UCSD-AML1 (cell line): Measurements from ENCODE around the gene ARMC3.
"Not testable (repeated sequence)": the region's sequence is repeated elsewhere in the genome, so short reads cannot be mapped to it uniquely, and the experiment has no call there.

Experiments used
- DNase-seq: peaks from one replicate; lab custom pipeline; 2025; ENCODE audit not compliant: unreplicated experiment; lab: John Stamatoyannopoulos, UW

ARMC3 gene

GRCh38 chr10:23070913-23071218 is 143.0 kb downstream of the ARMC3 start:
- no peak for DNase-seq

- DNase-seq, result not testable (repeated sequence)
Measured at GRCh38 chr10:23072593-23072992, 144.7 kb downstream of the ARMC3 start.

GRCh38 chr10:23073527-23073926 is 145.7 kb downstream of the ARMC3 start:
- DNase-seq, result no peak

GRCh38 chr10:23075672-23076071 is 147.8 kb downstream of the ARMC3 start:
- no peak for DNase-seq

GRCh38 chr10:23078114-23078513 is 150.3 kb downstream of the ARMC3 start:
- DNase-seq, result no peak

GRCh38 chr10:23079700-23080099 is 151.8 kb downstream of the ARMC3 start:
- no peak for DNase-seq

- DNase-seq, result no peak
Measured at GRCh38 chr10:23080262-23080661, 152.4 kb downstream of the ARMC3 start.

GRCh38 chr10:23081221-23081750 is 153.4 kb downstream of the ARMC3 start:
- no peak for DNase-seq

GRCh38 chr10:23081891-23082290 is 154.0 kb downstream of the ARMC3 start:
- DNase-seq, result no peak
